ENCODE results near the gene PCAT7.
"Not testable (repeated sequence)": the region's sequence is repeated elsewhere in the genome, so short reads cannot be mapped to it uniquely, and the experiment has no call there.

Gene PCAT7

GRCh38 chr9:94586814-94587213, 31.9 kb downstream of the PCAT7 start:
- Histone ChIP-seq H3K9ac (ENCODE audit: insufficient read length) (no peak overlapping the region), H3K27ac (no peak overlapping the region), H3K36me3 (ENCODE audit: insufficient read depth, low read length) (no peaks in the 10 kb centered on the region), H3K9me3 (ENCODE audit: low read depth, low read length) (no peaks in the 10 kb centered on the region), H3K4me3 (no peak overlapping the region)
- no peak for TF ChIP-seq EZH2 (IDR thresholded peaks at IDR 0.05)
- TF ChIP-seq POLR2AphosphoS5 (IDR thresholded peaks at IDR 0.05; ENCODE audit: borderline replicate concordance, low read depth, low read length), result no peak
- no peak for TF ChIP-seq FOXP2 (optimal IDR thresholded peaks at IDR 0.05; ENCODE audit: control extremely low read depth, extremely low read length, insufficient read depth)
- no peak for DNase-seq (ENCODE audit: low read depth, low spot score)

DNA sequence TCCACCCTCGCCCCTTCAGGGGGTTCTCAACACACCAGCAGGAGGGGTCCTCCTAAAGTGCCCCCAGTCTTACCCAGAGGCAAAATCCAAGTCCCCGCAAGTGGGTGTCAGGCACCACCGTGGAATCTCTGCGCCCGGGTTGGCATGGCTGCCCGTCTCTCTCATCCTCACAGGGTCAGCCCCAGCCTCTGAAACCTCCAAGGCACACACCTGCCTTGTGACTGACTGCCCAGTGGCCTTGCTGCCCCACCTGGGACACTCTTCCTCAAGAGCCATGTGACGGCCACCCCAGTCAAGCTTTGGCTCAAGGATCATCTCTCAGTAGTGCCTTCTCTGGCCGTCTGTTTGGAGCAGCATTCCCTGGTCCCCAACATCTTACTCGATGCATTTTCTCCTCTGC, 33.8 kb downstream of the PCAT7 start:
- no peak overlapping the region for H3K4me3 ChIP-seq
- H3K27ac ChIP-seq, result no peak overlapping the region
- TF ChIP-seq FOXP2 (optimal IDR thresholded peaks at IDR 0.05; ENCODE audit: control extremely low read depth, extremely low read length, insufficient read depth), result no peak
- no peak for TF ChIP-seq EZH2 (IDR thresholded peaks at IDR 0.05)
- no peak for TF ChIP-seq POLR2AphosphoS5 (IDR thresholded peaks at IDR 0.05; ENCODE audit: borderline replicate concordance, low read depth, low read length)
- H3K9me3 ChIP-seq (ENCODE audit: low read depth, low read length), result no peaks in the 10 kb centered on the region
- H3K9ac ChIP-seq (ENCODE audit: insufficient read length), result no peak overlapping the region
- no peak for DNase-seq (ENCODE audit: low read depth, low spot score)
- no peaks in the 10 kb centered on the region for H3K36me3 ChIP-seq (ENCODE audit: insufficient read depth, low read length)

GRCh38 chr9:94591046-94591545, 36.2 kb downstream of the PCAT7 start:
- not testable (repeated sequence) for H3K9me3 ChIP-seq (ENCODE audit: low read depth, low read length); H3K36me3 ChIP-seq (ENCODE audit: insufficient read depth, low read length); H3K9ac ChIP-seq (ENCODE audit: insufficient read length); H3K4me3 ChIP-seq; H3K27ac ChIP-seq; DNase-seq (ENCODE audit: low read depth, low spot score)

DNA sequence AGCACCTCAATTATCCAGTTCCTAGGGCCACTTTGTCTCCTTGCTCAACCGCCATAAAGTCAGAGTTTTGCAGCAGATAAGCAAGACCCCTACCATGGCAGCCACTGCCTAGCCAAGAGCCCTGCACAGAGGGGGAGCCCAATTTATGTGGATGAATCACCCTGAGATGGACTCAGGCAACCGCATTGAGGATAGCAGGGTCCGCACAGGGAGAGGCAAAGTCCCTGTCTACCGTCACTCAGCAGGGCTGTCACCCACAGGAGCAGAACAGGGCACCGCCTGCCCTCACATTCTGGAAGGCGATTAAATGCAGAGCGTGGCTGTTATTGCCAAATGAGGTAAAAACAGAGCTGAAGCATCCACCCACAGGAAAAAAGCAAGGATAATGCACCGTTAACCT, 37.0 kb downstream of the PCAT7 start:
- no peak for TF ChIP-seq EZH2 (IDR thresholded peaks at IDR 0.05)
- TF ChIP-seq POLR2AphosphoS5 (IDR thresholded peaks at IDR 0.05; ENCODE audit: borderline replicate concordance, low read depth, low read length), result no peak
- no peak for TF ChIP-seq FOXP2 (optimal IDR thresholded peaks at IDR 0.05; ENCODE audit: control extremely low read depth, extremely low read length, insufficient read depth)
- Histone ChIP-seq H3K27ac (no peak overlapping the region), H3K36me3 (ENCODE audit: insufficient read depth, low read length) (no peaks in the 10 kb centered on the region), H3K9ac (ENCODE audit: insufficient read length) (no peak overlapping the region), H3K9me3 (ENCODE audit: low read depth, low read length) (no peaks in the 10 kb centered on the region), H3K4me3 (no peak overlapping the region)
- DNase-seq (ENCODE audit: low read depth, low spot score), result no peak

DNA sequence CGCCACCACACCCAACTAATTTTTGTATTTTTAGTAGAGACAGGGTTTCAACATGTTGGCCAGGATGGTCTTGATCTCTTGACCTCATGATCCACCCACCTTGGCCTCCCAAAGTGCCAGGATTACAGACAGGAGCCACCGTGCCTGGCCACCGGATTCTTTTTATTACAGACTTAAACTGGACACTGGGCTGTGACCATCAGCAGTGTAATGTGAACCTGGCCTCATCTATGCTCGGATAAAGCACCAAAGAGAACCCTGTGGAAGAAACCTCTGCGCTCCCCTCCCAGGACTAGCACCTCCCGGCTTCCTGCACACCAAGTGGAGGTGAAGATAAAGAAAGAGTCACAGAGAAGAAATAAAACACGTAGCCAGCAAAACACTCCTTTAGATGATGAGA, 37.8 kb downstream of the PCAT7 start:
- not testable (repeated sequence) for H3K4me3 ChIP-seq; H3K9ac ChIP-seq (ENCODE audit: insufficient read length); H3K36me3 ChIP-seq (ENCODE audit: insufficient read depth, low read length); H3K9me3 ChIP-seq (ENCODE audit: low read depth, low read length); DNase-seq (ENCODE audit: low read depth, low spot score); H3K27ac ChIP-seq

DNA sequence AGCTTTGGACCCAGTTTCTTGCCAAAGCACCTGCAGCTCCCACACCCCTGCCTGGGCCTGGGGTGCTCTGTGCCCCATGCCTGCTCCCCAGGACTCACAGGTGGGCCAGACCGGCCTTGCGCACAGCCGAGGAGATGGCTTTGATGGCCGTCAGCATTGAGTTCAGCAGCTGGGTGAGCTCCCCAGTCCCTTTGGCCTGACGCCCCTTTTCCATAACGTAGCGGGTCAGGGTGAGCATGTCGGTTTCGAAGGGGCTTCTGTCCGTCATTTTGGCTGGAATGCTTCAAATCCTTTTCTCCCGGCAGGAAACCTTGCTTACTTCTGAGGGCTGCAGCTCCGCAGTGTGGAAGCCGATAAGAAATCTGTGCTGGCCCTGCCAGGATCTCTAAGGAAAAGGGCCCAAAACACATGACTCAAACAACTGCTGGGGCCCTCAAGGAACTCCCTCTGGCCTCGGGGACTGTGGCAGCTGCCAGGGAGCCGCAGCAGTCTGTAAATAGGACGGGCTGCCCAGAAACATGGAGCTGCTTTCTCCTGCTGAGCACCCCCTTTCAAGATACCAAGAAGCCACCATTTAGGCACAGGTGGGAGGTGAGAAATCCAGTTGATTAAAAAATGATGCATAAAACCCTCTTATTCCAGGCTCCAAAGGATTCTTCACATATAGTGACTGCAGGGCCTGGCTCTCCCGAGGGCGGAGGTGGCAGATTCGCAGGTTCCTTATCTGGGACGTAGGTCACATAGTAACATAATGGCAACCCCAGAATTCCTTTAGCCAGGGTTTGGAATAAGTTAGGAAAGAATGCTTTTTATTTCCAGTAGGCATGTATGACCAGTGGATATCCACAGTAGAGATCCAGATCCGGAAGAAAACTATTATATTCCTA, 38.8 kb downstream of the PCAT7 start, which contains the start of gene FBP2:
FBP2 (minus strand) TSS at position 366 of the 887 bp plus-strand sequence; CDS start at position 268, 98 bp downstream.
- TF ChIP-seq EZH2 (IDR thresholded peaks at IDR 0.05) (no peak), FOXP2 (optimal IDR thresholded peaks at IDR 0.05; ENCODE audit: control extremely low read depth, extremely low read length, insufficient read depth) (no peak)
- Histone ChIP-seq H3K9ac (ENCODE audit: insufficient read length) (no peak within 1 kb of the TSS), H3K27ac (no peak within 1 kb of the TSS), H3K9me3 (ENCODE audit: low read depth, low read length) (no peaks in the 10 kb centered on the region), H3K36me3 (ENCODE audit: insufficient read depth, low read length) (no peaks in the 10 kb centered on the region), H3K4me3 (no peak within 1 kb of the TSS)
- no peak for DNase-seq (ENCODE audit: low read depth, low spot score)

GRCh38 chr9:94599102-94599501, 44.2 kb downstream of the PCAT7 start:
- no peak for DNase-seq (ENCODE audit: low read depth, low spot score)
- H3K9ac ChIP-seq (ENCODE audit: insufficient read length), result no peak overlapping the region

DNA sequence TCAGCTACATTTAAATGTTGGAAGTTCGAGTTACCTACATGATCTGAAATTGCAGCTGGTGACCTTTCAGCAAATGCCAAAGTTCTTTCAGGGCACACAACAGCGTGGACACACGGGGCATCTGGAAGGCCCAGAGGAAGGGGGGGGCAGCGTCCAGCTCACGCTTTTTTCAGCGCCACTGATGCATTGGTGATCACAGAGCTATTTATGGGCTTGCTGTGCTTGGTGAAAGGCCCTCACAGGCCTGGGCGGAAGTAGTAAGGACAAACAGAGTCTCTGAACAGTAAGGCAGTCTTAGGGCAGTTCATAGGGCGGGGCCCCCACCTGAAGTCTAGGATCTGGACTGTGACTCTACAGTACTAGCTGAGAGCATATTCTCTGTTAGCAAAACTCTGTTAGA, 45.4 kb downstream of the PCAT7 start:
- Histone ChIP-seq H3K9me3 (ENCODE audit: low read depth, low read length) (no peaks in the 10 kb centered on the region), H3K4me3 (no peak overlapping the region), H3K27ac (no peak overlapping the region), H3K9ac (ENCODE audit: insufficient read length) (no peak overlapping the region), H3K36me3 (ENCODE audit: insufficient read depth, low read length) (no peaks in the 10 kb centered on the region)
- TF ChIP-seq POLR2AphosphoS5 (IDR thresholded peaks at IDR 0.05; ENCODE audit: borderline replicate concordance, low read depth, low read length), result no peak
- TF ChIP-seq FOXP2 (optimal IDR thresholded peaks at IDR 0.05; ENCODE audit: control extremely low read depth, extremely low read length, insufficient read depth), result no peak
- TF ChIP-seq EZH2 (IDR thresholded peaks at IDR 0.05), result no peak
- DNase-seq (ENCODE audit: low read depth, low spot score), result no peak

More at GRCh38 chr9:94599102-94599501, 44.2 kb downstream of the PCAT7 start:
- Histone ChIP-seq H3K27ac (no peak overlapping the region), H3K4me3 (no peak overlapping the region), H3K9me3 (ENCODE audit: low read depth, low read length) (no peaks in the 10 kb centered on the region), H3K36me3 (ENCODE audit: insufficient read depth, low read length) (no peaks in the 10 kb centered on the region)
- TF ChIP-seq EZH2 (IDR thresholded peaks at IDR 0.05), result no peak
- TF ChIP-seq FOXP2 (optimal IDR thresholded peaks at IDR 0.05; ENCODE audit: control extremely low read depth, extremely low read length, insufficient read depth), result no peak
- no peak for TF ChIP-seq POLR2AphosphoS5 (IDR thresholded peaks at IDR 0.05; ENCODE audit: borderline replicate concordance, low read depth, low read length)

DNA sequence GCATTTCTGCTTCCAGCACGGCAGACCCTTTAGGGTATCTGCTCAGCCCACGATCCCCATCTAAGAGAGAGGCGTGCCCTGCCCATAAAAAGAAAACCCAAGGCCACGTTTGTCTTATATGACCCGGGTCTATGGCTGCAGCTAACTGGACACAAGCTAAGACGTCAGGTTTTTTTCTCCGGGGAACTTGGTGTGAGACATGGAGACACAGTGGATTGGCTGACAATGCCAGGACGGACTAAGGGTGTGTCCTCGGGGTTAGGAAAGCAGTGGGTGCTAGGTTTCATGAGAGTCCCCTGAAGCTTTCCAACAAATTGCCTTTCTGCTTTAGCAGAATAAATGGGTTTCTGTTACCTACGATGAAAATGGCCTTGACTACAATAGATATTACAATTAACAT, 45.8 kb downstream of the PCAT7 start:
- H3K27ac ChIP-seq, result no peak overlapping the region

More for the DNA sequence above, 45.8 kb downstream of the PCAT7 start:
- H3K4me3 ChIP-seq, result no peak overlapping the region
- TF ChIP-seq EZH2 (IDR thresholded peaks at IDR 0.05) (no peak), POLR2AphosphoS5 (IDR thresholded peaks at IDR 0.05; ENCODE audit: borderline replicate concordance, low read depth, low read length) (no peak), FOXP2 (optimal IDR thresholded peaks at IDR 0.05; ENCODE audit: control extremely low read depth, extremely low read length, insufficient read depth) (no peak)
- no peaks in the 10 kb centered on the region for H3K9me3 ChIP-seq (ENCODE audit: low read depth, low read length)
- H3K36me3 ChIP-seq (ENCODE audit: insufficient read depth, low read length), result no peaks in the 10 kb centered on the region
- no peak overlapping the region for H3K9ac ChIP-seq (ENCODE audit: insufficient read length)
- DNase-seq (ENCODE audit: low read depth, low spot score), result no peak

All from SK-N-MC (cell line).